ENCODE results near the gene COL13A1. TPM values are rescaled to one million over a fixed set of nuclear protein-coding genes. Genes with fewer than 3 reads are reported as not detected.

COL13A1 gene
- total RNA-seq, 1 donor from 2014 or later = 0.43 TPM

DNA sequence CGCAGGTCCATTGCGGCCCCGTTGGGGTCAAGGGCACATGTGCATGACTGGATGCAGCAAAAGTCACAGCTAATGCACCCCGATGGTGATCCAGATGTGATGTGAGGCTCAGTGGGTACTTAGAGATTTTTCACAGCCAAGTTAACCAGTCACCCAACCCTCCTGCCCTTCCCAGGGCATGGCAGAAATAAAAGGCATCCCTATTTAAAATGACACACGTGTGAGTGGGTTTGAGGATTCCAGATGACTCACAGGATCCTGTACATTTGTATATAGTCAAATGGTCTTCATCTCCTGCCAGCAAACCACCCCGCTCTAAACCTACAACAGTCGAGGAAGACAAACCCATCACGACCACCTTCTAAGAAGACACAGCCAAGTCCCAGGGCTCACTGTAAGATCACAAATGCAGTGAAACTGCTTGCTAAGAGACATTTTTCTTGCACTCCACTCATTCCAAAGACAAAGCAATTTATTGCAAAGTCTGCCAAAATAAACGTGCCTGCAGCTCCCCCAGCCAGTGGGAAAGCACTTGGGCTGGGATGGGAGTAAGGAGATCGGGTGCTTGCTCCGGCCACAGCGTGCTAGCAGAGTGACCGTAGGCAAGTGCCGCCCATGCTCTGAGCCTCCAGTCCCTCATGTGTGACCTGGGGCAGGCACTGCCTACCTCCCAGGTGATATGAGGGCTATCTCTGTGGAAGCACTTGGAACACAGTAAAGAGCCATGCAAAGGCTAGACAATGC, 164.4 kb downstream of the COL13A1 start:
- H3K9me3 Mint-ChIP-seq (ENCODE audit: low read depth) = no peaks in the 10 kb centered on the region
- DNase-seq (ENCODE audit: low spot score, unreplicated experiment) = no peak
- no peaks in the 10 kb centered on the region for H3K36me3 Mint-ChIP-seq (ENCODE audit: insufficient read depth)
- no peak overlapping the region for H3K27ac Mint-ChIP-seq
- TF ChIP-seq, protein P1, sequence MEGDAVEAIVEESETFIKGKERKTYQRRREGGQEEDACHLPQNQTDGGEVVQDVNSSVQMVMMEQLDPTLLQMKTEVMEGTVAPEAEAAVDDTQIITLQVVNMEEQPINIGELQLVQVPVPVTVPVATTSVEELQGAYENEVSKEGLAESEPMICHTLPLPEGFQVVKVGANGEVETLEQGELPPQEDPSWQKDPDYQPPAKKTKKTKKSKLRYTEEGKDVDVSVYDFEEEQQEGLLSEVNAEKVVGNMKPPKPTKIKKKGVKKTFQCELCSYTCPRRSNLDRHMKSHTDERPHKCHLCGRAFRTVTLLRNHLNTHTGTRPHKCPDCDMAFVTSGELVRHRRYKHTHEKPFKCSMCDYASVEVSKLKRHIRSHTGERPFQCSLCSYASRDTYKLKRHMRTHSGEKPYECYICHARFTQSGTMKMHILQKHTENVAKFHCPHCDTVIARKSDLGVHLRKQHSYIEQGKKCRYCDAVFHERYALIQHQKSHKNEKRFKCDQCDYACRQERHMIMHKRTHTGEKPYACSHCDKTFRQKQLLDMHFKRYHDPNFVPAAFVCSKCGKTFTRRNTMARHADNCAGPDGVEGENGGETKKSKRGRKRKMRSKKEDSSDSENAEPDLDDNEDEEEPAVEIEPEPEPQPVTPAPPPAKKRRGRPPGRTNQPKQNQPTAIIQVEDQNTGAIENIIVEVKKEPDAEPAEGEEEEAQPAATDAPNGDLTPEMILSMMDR (IDR thresholded peaks at IDR 0.05; ENCODE audit: unreplicated experiment) = no peak
- H3K4me3 Mint-ChIP-seq (ENCODE audit: low read depth) = no peak overlapping the region
- peaks cover 13% of the 10 kb centered on the region for H3K27me3 Mint-ChIP-seq
- no peaks in the 10 kb centered on the region for H3K4me1 Mint-ChIP-seq (ENCODE audit: low read depth)

DNA sequence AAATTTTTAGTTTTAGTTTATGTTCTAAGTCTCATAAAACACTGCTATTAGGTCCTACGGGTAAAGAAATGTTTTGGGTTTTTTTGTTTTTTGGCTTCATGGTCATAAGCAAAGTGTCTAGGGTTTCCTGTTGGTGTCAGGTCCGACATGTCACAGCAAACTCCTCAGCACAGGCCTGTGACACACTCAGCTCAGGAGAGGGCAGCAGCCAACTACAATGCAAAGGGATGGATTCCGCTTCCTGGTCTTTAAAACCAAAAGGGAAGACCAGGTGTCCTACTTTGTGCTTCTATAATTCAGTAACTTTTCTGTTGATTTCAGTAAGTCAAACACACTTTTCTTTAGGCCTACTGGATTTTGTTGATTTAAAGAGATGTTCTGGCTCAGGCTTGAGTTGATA, 167.1 kb downstream of the COL13A1 start:
- Mint-ChIP-seq H3K27me3 (peaks cover 3% of the 10 kb centered on the region), H3K4me1 (ENCODE audit: low read depth) (peaks cover 8% of the 10 kb centered on the region), H3K9me3 (ENCODE audit: low read depth) (no peaks in the 10 kb centered on the region), H3K27ac (no peak overlapping the region), H3K36me3 (ENCODE audit: insufficient read depth) (no peaks in the 10 kb centered on the region), H3K4me3 (ENCODE audit: low read depth) (no peak overlapping the region)
- DNase-seq (ENCODE audit: low spot score, unreplicated experiment) = no peak
- TF ChIP-seq, protein P1 (IDR thresholded peaks at IDR 0.05; ENCODE audit: unreplicated experiment) = peak; percentile 35

DNA sequence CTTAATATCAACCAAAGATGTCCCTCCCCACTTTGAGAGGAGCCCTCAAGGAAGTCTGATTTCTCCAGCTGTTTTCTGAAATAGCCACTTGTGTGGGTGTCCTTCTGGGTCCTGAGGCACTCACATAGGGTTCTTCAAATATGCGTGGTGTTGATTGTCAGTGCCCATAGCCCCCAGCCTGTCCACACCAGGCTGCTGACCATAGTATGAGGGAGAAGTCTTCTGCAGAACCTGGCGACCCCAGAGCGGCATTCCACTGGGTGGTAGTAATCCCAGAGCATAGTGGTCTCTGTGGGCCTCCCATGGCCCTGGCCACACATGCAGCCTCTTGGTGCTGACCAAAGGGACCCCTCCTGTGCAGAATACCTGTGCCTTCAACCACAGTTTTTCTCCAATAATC, 168.3 kb downstream of the COL13A1 start:
- peaks cover 18% of the 10 kb centered on the region for H3K4me1 Mint-ChIP-seq (ENCODE audit: low read depth)
- TF ChIP-seq, protein P1 (IDR thresholded peaks at IDR 0.05; ENCODE audit: unreplicated experiment) = no peak
- DNase-seq (ENCODE audit: low spot score, unreplicated experiment) = no peak
- H3K4me3 Mint-ChIP-seq (ENCODE audit: low read depth) = no peak overlapping the region
- no peaks in the 10 kb centered on the region for H3K9me3 Mint-ChIP-seq (ENCODE audit: low read depth)
- H3K27ac Mint-ChIP-seq = no peak overlapping the region
- peaks cover 2% of the 10 kb centered on the region for H3K27me3 Mint-ChIP-seq
- no peaks in the 10 kb centered on the region for H3K36me3 Mint-ChIP-seq (ENCODE audit: insufficient read depth)

DNA sequence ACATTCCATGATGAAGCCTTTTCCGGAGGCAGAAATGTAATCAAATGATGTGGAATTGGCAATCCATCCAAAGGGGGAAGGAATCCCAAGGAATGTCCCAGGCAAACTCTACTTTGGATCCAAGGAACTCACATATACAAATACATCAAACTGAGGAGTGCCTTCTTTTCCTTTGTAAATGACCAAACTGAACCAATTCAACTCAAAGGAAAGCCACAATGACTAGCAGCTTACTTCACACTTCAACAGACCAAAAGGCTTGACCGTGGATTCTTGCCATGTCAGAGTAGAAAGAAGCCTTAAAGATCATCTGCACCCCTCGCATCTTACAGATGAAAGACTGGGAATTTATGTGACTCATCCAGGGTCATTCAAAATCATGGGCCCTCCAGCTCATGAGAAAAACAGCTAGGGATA, 171.3 kb downstream of the COL13A1 start:
- DNase-seq (ENCODE audit: low spot score, unreplicated experiment) = no peak
- H3K4me1 Mint-ChIP-seq (ENCODE audit: low read depth) = peaks cover 18% of the 10 kb centered on the region
- H3K9me3 Mint-ChIP-seq (ENCODE audit: low read depth) = peaks cover 9% of the 10 kb centered on the region
- no peak overlapping the region for H3K27ac Mint-ChIP-seq
- no peaks in the 10 kb centered on the region for H3K27me3 Mint-ChIP-seq
- H3K4me3 Mint-ChIP-seq (ENCODE audit: low read depth) = no peak overlapping the region
- TF ChIP-seq, protein P1 (IDR thresholded peaks at IDR 0.05; ENCODE audit: unreplicated experiment) = no peak
- peaks cover 3% of the 10 kb centered on the region for H3K36me3 Mint-ChIP-seq (ENCODE audit: insufficient read depth)

DNA sequence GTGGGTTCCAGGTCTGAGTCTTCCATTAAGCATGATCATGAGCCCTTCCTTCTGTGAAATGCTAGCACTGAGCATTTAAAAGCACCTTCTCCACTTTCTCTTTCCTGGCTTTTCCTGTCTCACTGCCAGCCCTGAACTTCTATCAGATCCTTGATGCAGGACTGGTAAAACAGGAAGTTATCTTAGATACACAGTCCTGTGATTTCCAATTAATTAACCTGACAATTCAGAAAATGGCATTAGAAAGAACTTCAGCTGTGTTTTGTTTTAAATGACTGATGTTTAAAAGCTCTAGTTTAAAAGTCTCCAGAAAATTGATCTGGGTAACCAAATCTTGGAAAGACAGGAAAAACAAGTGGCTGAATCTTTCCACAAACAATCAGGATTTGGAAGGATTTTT, 172.0 kb downstream of the COL13A1 start:
- H3K27me3 Mint-ChIP-seq = no peaks in the 10 kb centered on the region
- H3K4me1 Mint-ChIP-seq (ENCODE audit: low read depth) = peaks cover 18% of the 10 kb centered on the region
- H3K27ac Mint-ChIP-seq = no peak overlapping the region
- peaks cover 3% of the 10 kb centered on the region for H3K36me3 Mint-ChIP-seq (ENCODE audit: insufficient read depth)
- DNase-seq (ENCODE audit: low spot score, unreplicated experiment) = no peak
- peaks cover 9% of the 10 kb centered on the region for H3K9me3 Mint-ChIP-seq (ENCODE audit: low read depth)
- TF ChIP-seq, protein P1 (IDR thresholded peaks at IDR 0.05; ENCODE audit: unreplicated experiment) = no peak
- H3K4me3 Mint-ChIP-seq (ENCODE audit: low read depth) = no peak overlapping the region

Data from progenitor cell of endocrine pancreas (in vitro differentiated cells).